Neural progenitor cell (in vitro differentiated cells): ENCODE measurements around the gene INPP4A.

Source experiments
- EZH2 ChIP-seq: fragments of 200-600 bp; sonication (generic); IDR thresholded peaks from 2 replicates; pipeline ENCODE4 v1.6.1; 2017; ENCODE audit warnings: antibody characterized with exemption, mild to moderate bottlenecking, moderate library complexity
- TF ChIP-seq, protein P1 (sequence below): fragments of 200-600 bp; sonication (generic); IDR thresholded peaks from 2 replicates; pipeline ENCODE4 v1.5.1; 2017; ENCODE audit warnings: antibody characterized with exemption, mild to moderate bottlenecking

DNA sequence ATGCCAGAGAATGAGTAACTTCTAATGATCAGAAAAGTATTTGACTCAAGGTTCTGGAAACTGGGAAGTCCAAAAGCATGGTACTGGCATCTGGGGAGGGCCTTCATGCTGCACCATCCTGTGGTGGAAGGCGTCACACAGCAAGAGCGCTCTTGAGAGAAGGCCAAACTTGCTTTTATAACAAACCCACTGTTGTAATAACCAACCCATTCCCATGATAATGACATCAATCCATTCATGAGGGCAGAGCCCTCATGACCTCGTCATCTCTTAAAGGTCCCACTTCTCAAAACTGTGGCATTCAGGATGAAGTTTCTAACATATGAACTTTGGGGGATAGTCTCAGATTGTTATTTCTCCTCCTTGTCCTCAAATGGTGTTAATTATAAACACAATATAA lies 95.9 kb downstream of the INPP4A start:
- TF ChIP-seq, protein P1, sequence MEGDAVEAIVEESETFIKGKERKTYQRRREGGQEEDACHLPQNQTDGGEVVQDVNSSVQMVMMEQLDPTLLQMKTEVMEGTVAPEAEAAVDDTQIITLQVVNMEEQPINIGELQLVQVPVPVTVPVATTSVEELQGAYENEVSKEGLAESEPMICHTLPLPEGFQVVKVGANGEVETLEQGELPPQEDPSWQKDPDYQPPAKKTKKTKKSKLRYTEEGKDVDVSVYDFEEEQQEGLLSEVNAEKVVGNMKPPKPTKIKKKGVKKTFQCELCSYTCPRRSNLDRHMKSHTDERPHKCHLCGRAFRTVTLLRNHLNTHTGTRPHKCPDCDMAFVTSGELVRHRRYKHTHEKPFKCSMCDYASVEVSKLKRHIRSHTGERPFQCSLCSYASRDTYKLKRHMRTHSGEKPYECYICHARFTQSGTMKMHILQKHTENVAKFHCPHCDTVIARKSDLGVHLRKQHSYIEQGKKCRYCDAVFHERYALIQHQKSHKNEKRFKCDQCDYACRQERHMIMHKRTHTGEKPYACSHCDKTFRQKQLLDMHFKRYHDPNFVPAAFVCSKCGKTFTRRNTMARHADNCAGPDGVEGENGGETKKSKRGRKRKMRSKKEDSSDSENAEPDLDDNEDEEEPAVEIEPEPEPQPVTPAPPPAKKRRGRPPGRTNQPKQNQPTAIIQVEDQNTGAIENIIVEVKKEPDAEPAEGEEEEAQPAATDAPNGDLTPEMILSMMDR, result no peak
- TF ChIP-seq EZH2, result no peak
